ENCODE measurements around the gene MYO9B. TPM values are rescaled to one million over a fixed set of nuclear protein-coding genes. Genes with fewer than 3 reads are reported as not detected.

MYO9B gene
- total RNA-seq, 1 experiment from 2014 or later: 94.3 TPM

DNA sequence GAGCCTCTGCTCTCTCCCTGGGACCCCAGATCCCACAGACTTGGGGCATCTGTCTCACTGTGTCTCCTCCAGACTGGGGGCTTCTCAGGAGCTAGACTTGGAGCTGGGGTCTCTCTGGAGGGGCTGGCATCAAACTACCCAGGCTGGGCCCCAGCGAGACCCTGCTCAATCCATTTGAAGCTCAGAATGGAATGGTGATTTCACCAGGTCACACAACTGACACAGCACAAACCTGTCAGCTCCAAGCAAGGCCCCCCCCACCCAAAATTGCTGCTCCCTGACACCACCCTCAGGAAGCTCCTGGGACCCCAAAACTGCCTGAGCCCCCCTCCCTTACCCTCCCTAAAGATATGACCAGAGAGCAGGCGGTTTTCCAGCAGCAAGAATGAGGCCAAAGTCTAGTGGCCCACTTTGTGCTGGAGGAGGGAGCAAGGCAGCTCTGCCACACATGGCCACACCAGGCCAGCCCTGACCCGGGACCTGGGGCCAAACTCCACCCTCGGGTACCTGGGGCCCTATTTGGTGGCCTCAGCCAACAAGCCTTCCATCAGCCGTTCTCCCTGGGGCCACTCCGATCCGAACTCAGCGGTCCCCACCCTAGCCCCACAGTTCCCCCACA lies 167.7 kb downstream of the MYO9B start (continued):
- TF ChIP-seq, protein P1, sequence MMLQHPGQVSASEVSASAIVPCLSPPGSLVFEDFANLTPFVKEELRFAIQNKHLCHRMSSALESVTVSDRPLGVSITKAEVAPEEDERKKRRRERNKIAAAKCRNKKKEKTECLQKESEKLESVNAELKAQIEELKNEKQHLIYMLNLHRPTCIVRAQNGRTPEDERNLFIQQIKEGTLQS (CRISPR knock-in tag; conservative IDR thresholded peaks at IDR 0.05): no peak
- TF ChIP-seq NR2C2 (CRISPR knock-in tag; IDR thresholded peaks at IDR 0.05): no peak
- TF ChIP-seq PRDM15 (CRISPR knock-in tag; IDR thresholded peaks at IDR 0.05): no peak

DNA sequence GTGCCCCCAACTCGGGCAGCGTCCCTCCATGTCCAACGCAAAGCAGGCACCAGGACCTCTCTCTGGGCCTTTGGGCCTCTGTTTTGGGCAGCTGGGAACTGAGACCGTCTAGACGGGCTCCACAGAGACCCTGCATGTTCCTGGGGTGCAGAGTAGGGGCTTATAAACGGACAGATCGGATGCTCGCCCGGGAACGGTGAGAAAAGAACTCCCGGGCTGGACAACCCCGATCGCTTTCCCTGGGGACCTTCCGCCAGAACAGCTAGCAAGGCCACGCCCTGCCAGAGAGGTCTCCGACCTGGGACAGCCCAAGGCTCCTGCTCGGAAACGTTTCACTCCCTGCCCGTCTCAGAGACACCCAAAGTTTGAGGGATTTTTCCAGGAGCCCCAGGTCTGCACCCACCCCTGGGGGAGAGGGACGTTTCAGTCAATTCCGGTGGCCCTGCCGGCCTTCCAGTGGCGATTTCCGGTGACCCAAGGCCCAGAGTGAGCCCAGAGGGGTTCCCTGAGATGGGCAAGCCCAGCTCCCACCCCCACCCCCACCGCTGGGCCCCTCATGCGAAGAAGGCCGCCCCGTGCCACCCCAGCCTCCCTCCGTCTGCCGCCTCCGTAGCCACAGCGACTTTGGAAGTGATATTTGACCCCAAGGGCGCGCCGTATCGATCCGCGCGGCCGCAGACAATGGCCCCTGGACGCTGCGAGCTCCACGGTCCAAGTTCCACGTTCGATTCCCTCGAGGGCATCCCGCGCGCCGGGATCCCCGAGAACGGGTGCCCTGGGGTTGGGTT lies 168.4 kb downstream of the MYO9B start:
- Mint-ChIP-seq H3K4me1 (peaks cover 49% of the 10 kb centered on the region), H3K27me3 (ENCODE audit: low read depth) (no peaks in the 10 kb centered on the region), H3K9me3 (no peaks in the 10 kb centered on the region), H3K4me3 (peak overlapping the region; percentile 97), H3K36me3 (no peaks in the 10 kb centered on the region), H3K27ac (peak overlapping the region; percentile 95)
- ChIA-PET CTCF (interaction anchor here (1.4 to 3.7 kb wide), 5 partner anchors 8 to 529 kb away, joined by 3 to 11 read pairs (median 6); no protein-coding TSS in a partner anchor), POLR2A (interaction anchor here (1.0 to 2.3 kb wide), 5 partner anchors 8 to 29 kb away, joined by 3 to 9 read pairs (median 6); partner anchors contain the start of gene USE1)
- peak; percentile 4 for ATAC-seq
- DNase-seq (ENCODE audit: low spot score): peak; percentile 58
- TF ChIP-seq USF1 (CRISPR knock-in tag; IDR thresholded peaks at IDR 0.05) (peak; percentile 35; the same call in 1 of the 2 replicates), GTF2I (CRISPR knock-in tag; conservative IDR thresholded peaks at IDR 0.05) (no peak), ZNF121 (CRISPR knock-in tag; IDR thresholded peaks at IDR 0.05) (0 out of 2 replicates have a peak, but pooled peaks have one; percentile 32), TEAD1 (CRISPR knock-in tag; IDR thresholded peaks at IDR 0.05) (no peak)
- TF ChIP-seq, protein P2, sequence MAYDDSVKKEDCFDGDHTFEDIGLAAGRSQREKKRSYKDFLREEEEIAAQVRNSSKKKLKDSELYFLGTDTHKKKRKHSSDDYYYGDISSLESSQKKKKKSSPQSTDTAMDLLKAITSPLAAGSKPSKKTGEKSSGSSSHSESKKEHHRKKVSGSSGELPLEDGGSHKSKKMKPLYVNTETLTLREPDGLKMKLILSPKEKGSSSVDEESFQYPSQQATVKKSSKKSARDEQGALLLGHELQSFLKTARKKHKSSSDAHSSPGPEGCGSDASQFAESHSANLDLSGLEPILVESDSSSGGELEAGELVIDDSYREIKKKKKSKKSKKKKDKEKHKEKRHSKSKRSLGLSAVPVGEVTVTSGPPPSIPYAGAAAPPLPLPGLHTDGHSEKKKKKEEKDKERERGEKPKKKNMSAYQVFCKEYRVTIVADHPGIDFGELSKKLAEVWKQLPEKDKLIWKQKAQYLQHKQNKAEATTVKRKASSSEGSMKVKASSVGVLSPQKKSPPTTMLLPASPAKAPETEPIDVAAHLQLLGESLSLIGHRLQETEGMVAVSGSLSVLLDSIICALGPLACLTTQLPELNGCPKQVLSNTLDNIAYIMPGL (CRISPR knock-in tag; IDR thresholded peaks at IDR 0.05): peak; percentile 53; the same call in 1 of the 2 replicates
- TF ChIP-seq, protein P3, sequence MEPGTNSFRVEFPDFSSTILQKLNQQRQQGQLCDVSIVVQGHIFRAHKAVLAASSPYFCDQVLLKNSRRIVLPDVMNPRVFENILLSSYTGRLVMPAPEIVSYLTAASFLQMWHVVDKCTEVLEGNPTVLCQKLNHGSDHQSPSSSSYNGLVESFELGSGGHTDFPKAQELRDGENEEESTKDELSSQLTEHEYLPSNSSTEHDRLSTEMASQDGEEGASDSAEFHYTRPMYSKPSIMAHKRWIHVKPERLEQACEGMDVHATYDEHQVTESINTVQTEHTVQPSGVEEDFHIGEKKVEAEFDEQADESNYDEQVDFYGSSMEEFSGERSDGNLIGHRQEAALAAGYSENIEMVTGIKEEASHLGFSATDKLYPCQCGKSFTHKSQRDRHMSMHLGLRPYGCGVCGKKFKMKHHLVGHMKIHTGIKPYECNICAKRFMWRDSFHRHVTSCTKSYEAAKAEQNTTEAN (CRISPR knock-in tag; IDR thresholded peaks at IDR 0.05): no peak

GRCh38 chr19:17244618-17245534 lies 169.3 kb downstream of the MYO9B start:
- Mint-ChIP-seq H3K27me3 (ENCODE audit: low read depth) (no peaks in the 10 kb centered on the region), H3K27ac (peak overlapping the region; percentile 95), H3K4me1 (peaks cover 57% of the 10 kb centered on the region), H3K4me3 (peak overlapping the region; percentile 97), H3K36me3 (no peaks in the 10 kb centered on the region), H3K9me3 (no peaks in the 10 kb centered on the region)
- DNase-seq (ENCODE audit: low spot score): no peak
- POLR2A ChIA-PET: interaction anchor here (1.0 to 2.3 kb wide), 4 partner anchors 8 to 30 kb away, joined by 4 to 9 read pairs (median 8); partner anchors contain the start of gene USE1
- no peak for ATAC-seq
- CTCF ChIA-PET: interaction anchor here (1.4 to 3.7 kb wide), 4 partner anchors 9 to 530 kb away, joined by 4 to 11 read pairs (median 7); no protein-coding TSS in a partner anchor
- TF ChIP-seq, protein P4, sequence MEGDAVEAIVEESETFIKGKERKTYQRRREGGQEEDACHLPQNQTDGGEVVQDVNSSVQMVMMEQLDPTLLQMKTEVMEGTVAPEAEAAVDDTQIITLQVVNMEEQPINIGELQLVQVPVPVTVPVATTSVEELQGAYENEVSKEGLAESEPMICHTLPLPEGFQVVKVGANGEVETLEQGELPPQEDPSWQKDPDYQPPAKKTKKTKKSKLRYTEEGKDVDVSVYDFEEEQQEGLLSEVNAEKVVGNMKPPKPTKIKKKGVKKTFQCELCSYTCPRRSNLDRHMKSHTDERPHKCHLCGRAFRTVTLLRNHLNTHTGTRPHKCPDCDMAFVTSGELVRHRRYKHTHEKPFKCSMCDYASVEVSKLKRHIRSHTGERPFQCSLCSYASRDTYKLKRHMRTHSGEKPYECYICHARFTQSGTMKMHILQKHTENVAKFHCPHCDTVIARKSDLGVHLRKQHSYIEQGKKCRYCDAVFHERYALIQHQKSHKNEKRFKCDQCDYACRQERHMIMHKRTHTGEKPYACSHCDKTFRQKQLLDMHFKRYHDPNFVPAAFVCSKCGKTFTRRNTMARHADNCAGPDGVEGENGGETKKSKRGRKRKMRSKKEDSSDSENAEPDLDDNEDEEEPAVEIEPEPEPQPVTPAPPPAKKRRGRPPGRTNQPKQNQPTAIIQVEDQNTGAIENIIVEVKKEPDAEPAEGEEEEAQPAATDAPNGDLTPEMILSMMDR (IDR thresholded peaks at IDR 0.05): no peak
- TF ChIP-seq ERG (CRISPR knock-in tag; IDR thresholded peaks at IDR 0.05) (no peak), ATF2 (CRISPR knock-in tag; IDR thresholded peaks at IDR 0.05; ENCODE audit: borderline replicate concordance, low read depth) (no peak), E2F5 (CRISPR knock-in tag; IDR thresholded peaks at IDR 0.05) (no peak), TEAD1 (CRISPR knock-in tag; IDR thresholded peaks at IDR 0.05) (no peak)
